Stimulated activated CD4-positive, alpha-beta T cell treated with anti-CD3 and anti-CD28 coated beads, Interleukin-1b, Interleukin-23, amount 100 ng/mL, for 24 hours (primary cell): Measurements from ENCODE around the gene GCM1.

Experiments used
- DNase-seq, 4 experiments: peaks; one replicate each; pipeline ENCODE4 v3.0.0-alpha.2; 2020; ENCODE audit warnings: low read depth in 4 of 4, low spot score in 1 of 4

Gene GCM1

GRCh38 chr6:53152576-53152975 lies 3.9 kb upstream of the GCM1 start:
- no peak for DNase-seq

GRCh38 chr6:53151676-53152075 lies 3.0 kb upstream of the GCM1 start:
- no peak for DNase-seq

DNA sequence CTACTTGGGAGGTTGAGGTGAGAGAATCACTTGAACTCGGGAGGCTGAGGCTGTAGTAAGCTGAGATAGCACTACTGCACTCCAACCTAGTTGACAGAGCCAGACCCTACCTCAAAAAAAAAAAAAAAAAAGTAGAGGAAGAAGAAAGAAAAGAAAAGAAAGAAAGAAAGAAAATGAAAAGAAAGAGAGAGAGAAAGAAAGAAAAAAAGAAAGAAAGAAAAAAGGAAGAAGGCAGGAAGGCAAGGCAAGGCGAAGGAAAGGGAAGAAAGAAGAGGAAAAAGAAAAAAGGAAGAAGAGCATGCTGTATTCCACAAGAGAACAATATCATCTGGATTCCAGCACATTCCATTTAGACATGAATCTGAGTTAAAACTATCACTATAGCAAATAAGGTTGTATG lies 3.8 kb downstream of the GCM1 start:
- no peak for DNase-seq

- no peak for DNase-seq
These were observed 4.9 kb downstream of the GCM1 start for GRCh38 chr6:53143710-53144109.

DNA sequence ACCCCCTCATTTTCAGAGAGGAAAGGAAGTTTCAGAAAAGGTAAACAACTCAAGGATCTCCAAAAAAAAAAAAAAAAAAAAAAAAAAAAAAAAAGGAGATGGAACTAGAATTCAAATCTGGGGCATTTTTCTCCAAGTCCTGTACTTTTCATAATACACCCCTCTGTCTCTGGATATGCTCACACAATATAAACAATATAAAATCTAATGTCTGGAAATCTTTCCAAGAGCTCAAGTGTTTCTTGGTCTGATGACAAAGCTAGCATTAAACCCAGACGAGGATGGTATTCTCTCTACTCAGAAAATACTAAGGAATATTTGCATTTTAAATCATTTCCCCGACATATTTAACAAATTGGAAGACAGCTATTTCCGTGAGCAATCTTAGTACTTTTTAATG lies 5.8 kb downstream of the GCM1 start:
- no peak for DNase-seq

GRCh38 chr6:53139841-53140413 lies 8.7 kb downstream of the GCM1 start:
- no peak for DNase-seq

- no peak for DNase-seq
These were observed 12.5 kb downstream of the GCM1 start for GRCh38 chr6:53136000-53136609.

DNA sequence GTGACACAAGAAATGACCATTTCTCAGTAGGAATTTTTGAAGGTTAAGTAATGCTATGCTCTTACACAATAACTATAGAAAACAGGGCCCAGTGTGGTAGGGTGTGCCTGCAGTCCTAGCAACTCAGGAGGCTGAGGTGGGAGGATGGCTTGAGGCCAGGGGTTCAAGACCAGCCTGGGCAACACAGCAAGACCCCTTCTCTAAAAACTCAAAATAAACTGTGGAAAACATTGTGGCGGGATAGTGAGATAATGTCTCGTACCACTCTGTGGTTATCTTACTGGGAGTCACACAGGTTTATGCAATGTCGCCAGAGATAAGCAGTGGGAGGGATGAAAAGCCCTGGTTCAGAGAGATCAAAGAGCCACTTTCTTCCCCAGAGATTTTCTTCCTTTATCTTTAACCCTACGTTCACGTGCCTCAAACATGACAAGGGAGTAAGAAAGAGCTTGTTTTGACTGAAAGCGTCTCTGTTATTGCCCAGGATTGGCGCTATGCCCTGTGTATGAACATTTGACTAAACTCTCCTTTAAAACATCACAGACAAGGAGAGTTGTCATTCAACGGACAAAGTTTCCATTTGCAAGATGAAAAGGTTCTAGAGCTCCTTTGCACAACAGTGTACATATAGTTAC lies 13.9 kb downstream of the GCM1 start:
- no peak for DNase-seq

DNA sequence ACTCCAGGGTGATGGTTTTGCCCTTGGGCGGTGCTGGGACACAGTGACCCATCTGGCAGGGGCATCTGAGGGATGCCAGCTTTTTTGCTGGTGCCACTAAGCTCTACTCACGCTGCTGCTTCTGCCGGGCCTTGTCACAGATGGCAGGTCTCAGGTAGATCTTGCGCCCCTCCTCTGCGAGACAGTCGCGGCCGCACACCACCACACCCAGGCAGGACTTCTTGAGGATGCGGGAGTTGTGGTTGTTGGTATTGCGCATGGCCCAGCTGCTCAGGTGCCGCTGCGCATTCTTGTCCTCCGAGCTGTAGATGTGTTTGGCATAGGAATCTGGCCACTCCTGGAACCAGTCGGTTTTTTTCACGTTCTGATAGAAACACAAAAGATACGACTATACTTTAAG lies 14.7 kb downstream of the GCM1 start:
- no peak for DNase-seq

- no peak for DNase-seq
These were observed 17.9 kb downstream of the GCM1 start for GRCh38 chr6:53130569-53131290.

- no peak for DNase-seq
These were observed 19.8 kb downstream of the GCM1 start for GRCh38 chr6:53128842-53129241.

GRCh38 chr6:53125276-53125675 lies 23.4 kb downstream of the GCM1 start:
- no peak for DNase-seq

GRCh38 chr6:53124131-53124800 lies 24.4 kb downstream of the GCM1 start:
- DNase-seq: no peak

DNA sequence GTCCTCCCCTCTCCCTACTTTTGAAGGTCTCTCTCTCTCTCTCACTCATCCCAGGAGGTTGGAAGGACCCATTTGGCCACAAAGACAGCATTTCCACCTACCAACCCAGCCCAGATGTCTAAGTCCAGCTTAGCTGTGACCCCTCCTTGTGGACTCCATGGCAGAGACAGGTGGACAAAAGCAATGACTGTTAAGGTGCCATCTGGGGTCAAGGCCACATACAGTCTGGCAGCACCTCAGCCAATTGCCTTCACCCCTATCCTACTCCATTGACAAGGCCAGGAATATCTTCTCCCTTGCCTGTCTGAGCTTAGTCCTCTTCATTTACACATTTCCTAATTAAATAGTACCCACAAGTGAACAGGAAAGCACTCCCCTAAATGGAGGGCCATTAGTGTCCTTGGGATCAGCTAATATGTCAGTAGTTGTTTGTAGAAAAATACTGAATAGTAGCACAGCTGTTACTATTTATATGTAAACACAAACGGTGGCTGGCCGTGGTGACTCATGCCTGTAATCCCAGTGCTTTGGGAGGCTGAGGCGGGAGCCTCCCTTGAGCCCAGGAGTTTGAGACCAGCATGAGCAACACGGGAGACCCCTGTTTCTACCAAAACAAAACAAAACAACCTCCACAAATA lies 28.8 kb downstream of the GCM1 start:
- DNase-seq: no peak

DNA sequence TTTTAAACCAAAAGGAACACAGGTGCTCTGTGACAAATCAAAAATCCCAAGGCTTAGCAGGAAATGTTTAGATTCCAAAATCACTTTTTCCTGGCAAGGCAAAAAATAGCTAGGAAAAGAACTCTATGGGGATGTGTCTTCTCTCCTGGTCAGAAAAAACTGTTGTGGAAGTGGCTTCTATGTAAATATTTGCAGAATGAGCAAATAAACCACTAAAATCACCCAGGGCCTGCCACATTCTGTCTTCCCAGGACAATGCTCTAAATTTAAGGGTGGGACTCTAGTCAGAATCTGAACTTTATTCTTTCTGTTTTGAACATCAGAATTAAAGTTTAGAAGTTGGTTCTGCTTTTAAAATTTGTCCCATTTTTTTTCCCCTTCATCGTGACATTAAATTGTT lies 29.3 kb downstream of the GCM1 start:
- no peak for DNase-seq

- DNase-seq: no peak
These were observed 32.9 kb downstream of the GCM1 start for GRCh38 chr6:53115741-53116140.

DNA sequence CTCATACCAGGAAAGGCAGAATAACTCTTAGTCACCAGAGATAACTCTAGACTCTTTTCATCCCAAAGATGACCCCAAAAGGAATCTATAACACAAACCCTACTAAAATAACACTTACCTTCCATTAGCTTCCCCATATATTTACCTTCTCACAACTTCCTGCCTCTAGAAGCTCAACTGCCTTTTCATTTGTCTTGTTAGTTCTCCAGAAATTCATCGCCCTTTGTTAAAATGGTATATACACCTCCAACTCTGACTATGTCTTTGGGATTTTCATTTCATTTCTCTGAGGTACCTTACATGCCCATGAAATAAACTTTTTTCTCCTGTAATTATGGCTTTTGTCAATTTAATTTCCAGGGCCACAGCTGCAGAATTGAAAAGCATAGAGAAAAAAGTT lies 33.5 kb downstream of the GCM1 start:
- no peak for DNase-seq

DNA sequence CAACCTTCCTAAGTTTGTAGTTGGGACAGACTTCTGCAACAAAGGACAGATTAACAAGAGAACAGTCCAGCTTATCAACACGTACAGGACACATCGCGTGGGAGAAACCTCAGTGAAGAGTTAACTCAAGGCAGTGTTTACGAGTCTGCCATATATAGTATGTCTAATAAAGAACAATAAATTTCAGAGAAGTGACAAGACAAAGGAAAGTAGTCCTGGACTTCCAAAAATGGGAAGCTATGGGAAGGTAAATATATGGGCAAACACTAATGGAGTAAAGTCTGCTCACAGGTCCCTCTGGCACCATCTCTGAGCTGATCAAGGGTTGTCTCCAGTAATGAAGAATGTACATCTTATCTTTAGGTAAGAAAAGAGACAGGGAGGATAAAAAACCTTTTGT lies 34.9 kb downstream of the GCM1 start:
- no peak for DNase-seq

GRCh38 chr6:53112871-53113270 lies 35.8 kb downstream of the GCM1 start:
- DNase-seq: no peak

GRCh38 chr6:53112404-53112803 lies 36.2 kb downstream of the GCM1 start:
- no peak for DNase-seq

DNA sequence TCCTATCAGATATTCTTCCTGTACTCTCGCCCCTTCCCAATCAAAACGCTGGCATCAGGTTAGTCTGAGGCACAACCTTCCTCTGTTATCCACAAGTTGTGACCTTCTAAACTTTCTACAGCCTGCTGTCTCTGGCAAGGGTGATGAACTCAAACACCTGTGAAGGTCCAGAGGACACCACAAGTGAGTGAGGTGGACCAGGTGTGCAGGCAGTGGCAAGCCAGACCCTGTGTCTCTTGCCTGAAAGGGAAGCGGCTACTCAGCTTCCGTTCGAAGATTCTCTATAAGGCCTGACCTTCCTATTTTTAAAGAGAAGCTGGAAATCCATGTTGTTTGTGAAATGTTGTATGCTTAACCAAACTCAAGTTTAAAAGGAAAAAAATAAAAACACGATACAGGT lies 36.8 kb downstream of the GCM1 start:
- DNase-seq: no peak
